COLO668 (cell line): ENCODE data around the gene SELENON.
A peak's percentile ranks its signal among the peaks of the same experiment; 100 is the strongest.
"Not testable (repeated sequence)": the region's sequence is repeated elsewhere in the genome, so short reads cannot be mapped to it uniquely, and the experiment has no call there.

ENCODE experiments used
- DNase-seq: peaks from one replicate; lab custom pipeline; 2025; ENCODE audit not compliant: unreplicated experiment; lab: John Stamatoyannopoulos, UW

Gene SELENON

GRCh38 chr1:25825605-25826004, 25.6 kb downstream of the SELENON start:
- DNase-seq: no peak

GRCh38 chr1:25826571-25826970, 26.6 kb downstream of the SELENON start:
- DNase-seq: no peak

- DNase-seq: no peak
These were observed 28.5 kb downstream of the SELENON start for GRCh38 chr1:25828491-25828890.

- DNase-seq: no peak
These were observed 29.1 kb downstream of the SELENON start for GRCh38 chr1:25829046-25829445.

GRCh38 chr1:25831569-25832196, 31.7 kb downstream of the SELENON start:
- no peak for DNase-seq

- no peak for DNase-seq
These were observed 32.5 kb downstream of the SELENON start for GRCh38 chr1:25832336-25833037.

GRCh38 chr1:25833158-25833557, 33.2 kb downstream of the SELENON start:
- DNase-seq: no peak

GRCh38 chr1:25834894-25835293, 34.9 kb downstream of the SELENON start:
- DNase-seq: no peak

- DNase-seq: no peak
These were observed 36.7 kb downstream of the SELENON start for GRCh38 chr1:25836695-25837094.

- DNase-seq: no peak
These were observed 37.4 kb downstream of the SELENON start for GRCh38 chr1:25837262-25837875.

GRCh38 chr1:25839808-25840207, 39.8 kb downstream of the SELENON start:
- DNase-seq: not testable (repeated sequence)

- no peak for DNase-seq
These were observed 43.5 kb downstream of the SELENON start for GRCh38 chr1:25843483-25843882.

GRCh38 chr1:25844536-25845337, 44.7 kb downstream of the SELENON start:
- DNase-seq: no peak

GRCh38 chr1:25845664-25846063, 45.7 kb downstream of the SELENON start:
- no peak for DNase-seq

GRCh38 chr1:25847929-25848328, 47.9 kb downstream of the SELENON start:
- DNase-seq: no peak

GRCh38 chr1:25848531-25848930, 48.5 kb downstream of the SELENON start:
- DNase-seq: no peak

- no peak for DNase-seq
These were observed 54.6 kb downstream of the SELENON start for GRCh38 chr1:25854554-25854953.

- no peak for DNase-seq
These were observed 56.9 kb downstream of the SELENON start for GRCh38 chr1:25856856-25857255.

- no peak for DNase-seq
These were observed 58.5 kb downstream of the SELENON start for GRCh38 chr1:25858494-25858893.

GRCh38 chr1:25858906-25859789, 59.2 kb downstream of the SELENON start, which contains the start of gene AUNIP:
TSS of gene AUNIP (minus strand) at chr1:25859457. CDS start at chr1:25859357, 100 bp downstream.
- DNase-seq: peak; percentile 98
